Measurements from ENCODE around the gene HOXA3. TPM values are rescaled to one million over a fixed set of nuclear protein-coding genes. Genes with fewer than 3 reads are reported as not detected.

The HOXA3 gene
- total RNA-seq, 1 experiment from 2014 or later, result 22.6 TPM

- Mint-ChIP-seq H3K27me3 (ENCODE audit: insufficient read depth, unreplicated experiment) (no peaks in the 10 kb centered on the region), H3K4me1 (ENCODE audit: low read depth, unreplicated experiment) (no peaks in the 10 kb centered on the region), H3K27ac (ENCODE audit: unreplicated experiment) (peak overlapping the region; percentile 82), H3K9me3 (ENCODE audit: unreplicated experiment) (no peaks in the 10 kb centered on the region), H3K4me3 (ENCODE audit: unreplicated experiment) (peak overlapping the region; percentile 94), H3K36me3 (ENCODE audit: insufficient read depth, unreplicated experiment) (peaks cover 18% of the 10 kb centered on the region)
- BruUV-seq (replicated peaks), result no TSS peak
- ChIA-PET CTCF (interaction anchor here (0.6 to 4.0 kb wide), 7 partner anchors 11 to 768 kb away, joined by 3 to 40 read pairs (median 3); partner anchors contain the start of gene HOXA9), POLR2A (interaction anchor here (0.5 to 1.0 kb wide), 2 partner anchors 34 to 989 kb away, joined by 4 to 6 read pairs; no protein-coding TSS in a partner anchor)
- peak overlapping the region; percentile 68 for H3K4me3 ChIP-seq (ENCODE audit: low read depth, low read length)
- H3K4me1 ChIP-seq, result peaks cover 27% of the 10 kb centered on the region
- TF ChIP-seq CTCF (IDR thresholded peaks at IDR 0.05; ENCODE audit: insufficient read depth in 1 of 2, low read depth in 1 of 2, low read length in 1 of 2, severe bottlenecking in 1 of 2, unreplicated experiment in 1 of 2), result no peak
- H3K27me3 ChIP-seq (replicated peaks; ENCODE audit: control insufficient read depth, insufficient read depth, low read length), result no peaks in the 10 kb centered on the region
- intact Hi-C loops (cut with micrococcal nuclease; ENCODE audit: unreplicated experiment), result no loop called here
- no peaks in the 10 kb centered on the region for H3K9me3 ChIP-seq
- no peak for DNase-seq
- H3K36me3 ChIP-seq (ENCODE audit: control insufficient read depth, insufficient read depth, low read length), result no peaks in the 10 kb centered on the region; the same call in none of the 2 replicates
Observed at GRCh38 chr7:27149842-27150567, 2.4 kb downstream of the HOXA3 start.

GRCh38 chr7:27148756-27149641 lies 3.4 kb downstream of the HOXA3 start:
- peak in 1 of 2 experiments; percentile 25 for DNase-seq
- Mint-ChIP-seq H3K4me3 (ENCODE audit: unreplicated experiment) (peak overlapping the region; percentile 73), H3K36me3 (ENCODE audit: insufficient read depth, unreplicated experiment) (peaks cover 12% of the 10 kb centered on the region), H3K4me1 (ENCODE audit: low read depth, unreplicated experiment) (no peaks in the 10 kb centered on the region), H3K27me3 (ENCODE audit: insufficient read depth, unreplicated experiment) (no peaks in the 10 kb centered on the region), H3K27ac (ENCODE audit: unreplicated experiment) (peak overlapping the region; percentile 76), H3K9me3 (ENCODE audit: unreplicated experiment) (no peaks in the 10 kb centered on the region)
- no TSS peak for BruUV-seq (replicated peaks)
- intact Hi-C loops (cut with micrococcal nuclease; ENCODE audit: unreplicated experiment), result no loop called here
- Histone ChIP-seq H3K36me3 (ENCODE audit: control insufficient read depth, insufficient read depth, low read length) (no peaks in the 10 kb centered on the region; the same call in 1 of the 2 replicates), H3K27me3 (replicated peaks; ENCODE audit: control insufficient read depth, insufficient read depth, low read length) (no peaks in the 10 kb centered on the region), H3K4me3 (ENCODE audit: low read depth, low read length) (no peak overlapping the region), H3K9me3 (no peaks in the 10 kb centered on the region), H3K4me1 (peaks cover 27% of the 10 kb centered on the region)
- no peak for TF ChIP-seq CTCF (IDR thresholded peaks at IDR 0.05; ENCODE audit: insufficient read depth in 1 of 2, low read depth in 1 of 2, low read length in 1 of 2, severe bottlenecking in 1 of 2, unreplicated experiment in 1 of 2)
- ChIA-PET POLR2A (no interaction called here), CTCF (interaction anchor here (0.5 to 4.0 kb wide), 5 partner anchors 8 to 1262 kb away, joined by 3 to 40 read pairs (median 5); partner anchors contain the start of gene HOXA7)
